Endothelial cell (in vitro differentiated cells): ENCODE results near the gene SRSF7. TPM values are rescaled to one million over a fixed set of nuclear protein-coding genes. Genes with fewer than 3 reads are reported as not detected.
A peak's percentile ranks its signal among the peaks of the same experiment; 100 is the strongest.
"Not testable (repeated sequence)": the region's sequence is repeated elsewhere in the genome, so short reads cannot be mapped to it uniquely, and the experiment has no call there.

Source experiments
- DNase-seq: peaks from one replicate; pipeline ENCODE4 v3.0.0; 2021; ENCODE audit warnings: low spot score
- H3K27ac Mint-ChIP-seq: one replicate; pipeline ENCODE4 v1.8.0; 2021; ENCODE audit warnings: mixed read lengths, inconsistent platforms; ENCODE audit not compliant: unreplicated experiment
- H3K27me3 Mint-ChIP-seq: one replicate; pipeline ENCODE4 v1.8.0; 2021; ENCODE audit warnings: mild to moderate bottlenecking, moderate library complexity, mixed read lengths, inconsistent platforms; ENCODE audit not compliant: unreplicated experiment
- H3K36me3 Mint-ChIP-seq: one replicate; pipeline ENCODE4 v1.8.0; 2021; ENCODE audit warnings: mild to moderate bottlenecking, low read depth, mixed read lengths, inconsistent platforms; ENCODE audit not compliant: unreplicated experiment
- H3K4me1 Mint-ChIP-seq: one replicate; pipeline ENCODE4 v1.8.0; 2021; ENCODE audit warnings: mild to moderate bottlenecking, mixed read lengths, inconsistent platforms; ENCODE audit not compliant: unreplicated experiment
- H3K4me3 Mint-ChIP-seq: one replicate; pipeline ENCODE4 v1.8.0; 2021; ENCODE audit warnings: mild to moderate bottlenecking, mixed read lengths, inconsistent platforms; ENCODE audit not compliant: unreplicated experiment
- H3K9me3 Mint-ChIP-seq: one replicate; pipeline ENCODE4 v1.8.0; 2021; ENCODE audit warnings: mixed read lengths, inconsistent platforms; ENCODE audit not compliant: unreplicated experiment
- total RNA-seq: library from RNA; stranded (reverse); fragmentation: NEBNext Ultra II Directional; extraction: Animal tissue kit (Norgen Biotek cat#: 25700); gene quantifications from one replicate; pipeline ENCODE4 v1.2.1, GENCODE V29; 2021; ENCODE audit not compliant: unreplicated experiment
- TF ChIP-seq, protein P1 (sequence below): fragments of 200-600 bp; sonication (generic); IDR thresholded peaks from one replicate; pipeline ENCODE4 v1.5.0; 2021; ENCODE audit warnings: antibody characterized with exemption; ENCODE audit not compliant: unreplicated experiment

SRSF7 gene
- total RNA-seq, 1 donor from 2014 or later = 137 TPM

DNA sequence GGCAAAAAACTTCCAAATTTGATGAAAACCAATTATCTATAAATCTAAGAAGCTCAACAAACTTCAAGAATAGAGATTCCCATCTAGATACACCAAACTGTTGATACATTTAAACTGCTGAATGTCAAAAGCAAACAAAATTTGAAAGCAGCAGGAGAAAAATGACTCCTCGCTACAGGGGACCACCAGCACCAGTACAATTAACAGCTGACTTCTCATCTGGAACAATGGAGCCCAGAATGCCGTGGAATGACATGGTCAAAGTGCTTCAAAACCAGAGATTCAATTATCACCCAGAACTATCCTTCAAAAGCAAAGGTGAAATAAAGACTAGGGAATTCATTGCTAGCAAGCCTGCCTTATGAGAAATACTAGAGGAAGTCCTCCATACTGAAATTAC lies 11.6 kb downstream of the SRSF7 start:
- H3K27ac Mint-ChIP-seq = no peak overlapping the region
- DNase-seq = no peak
- H3K36me3 Mint-ChIP-seq = peaks cover 8% of the 10 kb centered on the region
- no peaks in the 10 kb centered on the region for H3K9me3 Mint-ChIP-seq
- peaks cover 16% of the 10 kb centered on the region for H3K4me1 Mint-ChIP-seq
- H3K4me3 Mint-ChIP-seq = no peak overlapping the region
- no peaks in the 10 kb centered on the region for H3K27me3 Mint-ChIP-seq
- TF ChIP-seq, protein P1, sequence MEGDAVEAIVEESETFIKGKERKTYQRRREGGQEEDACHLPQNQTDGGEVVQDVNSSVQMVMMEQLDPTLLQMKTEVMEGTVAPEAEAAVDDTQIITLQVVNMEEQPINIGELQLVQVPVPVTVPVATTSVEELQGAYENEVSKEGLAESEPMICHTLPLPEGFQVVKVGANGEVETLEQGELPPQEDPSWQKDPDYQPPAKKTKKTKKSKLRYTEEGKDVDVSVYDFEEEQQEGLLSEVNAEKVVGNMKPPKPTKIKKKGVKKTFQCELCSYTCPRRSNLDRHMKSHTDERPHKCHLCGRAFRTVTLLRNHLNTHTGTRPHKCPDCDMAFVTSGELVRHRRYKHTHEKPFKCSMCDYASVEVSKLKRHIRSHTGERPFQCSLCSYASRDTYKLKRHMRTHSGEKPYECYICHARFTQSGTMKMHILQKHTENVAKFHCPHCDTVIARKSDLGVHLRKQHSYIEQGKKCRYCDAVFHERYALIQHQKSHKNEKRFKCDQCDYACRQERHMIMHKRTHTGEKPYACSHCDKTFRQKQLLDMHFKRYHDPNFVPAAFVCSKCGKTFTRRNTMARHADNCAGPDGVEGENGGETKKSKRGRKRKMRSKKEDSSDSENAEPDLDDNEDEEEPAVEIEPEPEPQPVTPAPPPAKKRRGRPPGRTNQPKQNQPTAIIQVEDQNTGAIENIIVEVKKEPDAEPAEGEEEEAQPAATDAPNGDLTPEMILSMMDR = no peak

DNA sequence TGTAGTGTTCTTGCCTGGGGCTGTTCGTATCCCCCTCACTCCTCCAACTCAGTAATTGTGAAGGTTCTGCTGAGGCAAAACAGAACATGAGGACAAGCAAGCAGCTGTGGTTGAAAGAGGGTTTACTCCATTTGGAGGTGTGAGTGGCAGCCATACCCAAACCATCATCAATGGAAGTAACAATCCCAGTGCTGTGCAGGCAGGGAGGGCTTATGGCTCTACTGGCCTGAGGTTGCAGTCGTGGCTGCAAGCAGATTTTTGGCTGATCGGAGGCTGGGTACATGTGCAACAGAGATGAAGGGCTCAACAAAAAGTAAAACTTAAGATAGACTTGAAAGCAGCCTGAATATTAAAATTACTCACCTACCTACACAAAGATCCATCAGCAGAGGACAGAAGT lies 13.2 kb downstream of the SRSF7 start:
- Mint-ChIP-seq H3K4me3 (peak overlapping the region; percentile 48), H3K4me1 (peaks cover 16% of the 10 kb centered on the region), H3K27me3 (no peaks in the 10 kb centered on the region), H3K9me3 (no peaks in the 10 kb centered on the region), H3K36me3 (peaks cover 13% of the 10 kb centered on the region), H3K27ac (peak overlapping the region; percentile 48)
- TF ChIP-seq, protein P1 = no peak
- no peak for DNase-seq

DNA sequence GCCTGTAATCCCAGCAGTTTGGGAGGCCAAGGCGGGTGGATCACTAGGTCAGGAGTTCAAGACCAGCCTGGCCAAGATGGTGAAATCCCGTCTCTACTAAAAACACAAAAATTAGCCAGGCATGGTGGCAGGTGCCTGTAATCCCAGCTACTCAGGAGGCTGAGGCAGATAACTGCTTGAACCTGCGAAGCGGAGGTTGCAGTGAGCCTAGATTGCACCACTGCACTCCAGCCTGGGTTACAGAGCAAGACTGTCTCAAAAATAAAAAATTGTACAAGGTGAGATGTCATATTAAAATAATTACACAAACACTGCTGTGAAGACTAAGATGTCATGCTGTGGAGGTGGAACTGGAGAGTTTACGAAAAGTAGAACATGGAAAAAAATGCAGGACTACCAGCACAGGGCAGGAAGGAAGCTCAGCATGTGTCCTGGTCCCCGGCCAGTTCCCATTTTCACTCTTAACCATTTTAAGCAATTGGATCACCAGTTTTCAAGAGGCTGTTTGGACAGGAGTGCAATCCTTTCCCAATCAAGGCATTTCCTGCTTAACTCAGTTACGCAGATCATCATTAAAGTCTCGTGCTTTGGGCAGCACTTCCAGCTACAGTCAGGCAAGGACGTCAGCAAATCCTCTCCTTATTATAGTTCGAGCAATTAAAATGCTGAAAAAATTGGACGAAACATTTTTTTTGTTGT lies 14.0 kb downstream of the SRSF7 start:
- not testable (repeated sequence) for H3K27me3 Mint-ChIP-seq, H3K9me3 Mint-ChIP-seq, DNase-seq
- Mint-ChIP-seq H3K4me3 (peak overlapping the region; percentile 8), H3K36me3 (peaks cover 13% of the 10 kb centered on the region), H3K4me1 (peaks cover 16% of the 10 kb centered on the region), H3K27ac (peak overlapping the region; percentile 13)

DNA sequence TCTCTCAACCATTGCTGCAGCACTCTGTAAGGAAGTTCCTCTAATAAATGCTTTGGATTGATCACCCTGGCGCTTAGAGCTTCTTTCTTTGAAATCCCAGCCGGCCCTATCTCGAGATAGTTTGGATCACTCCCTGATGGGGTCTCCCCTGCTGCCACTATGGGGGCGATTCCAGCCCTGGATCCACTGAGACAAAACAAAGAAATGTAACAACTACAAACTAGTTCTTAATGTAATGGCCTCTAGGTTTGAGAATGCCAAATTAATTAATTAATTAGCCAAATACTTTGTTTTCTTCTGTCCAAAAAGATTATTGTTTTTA lies 15.2 kb downstream of the SRSF7 start:
- TF ChIP-seq, protein P1 = no peak
- Mint-ChIP-seq H3K9me3 (no peaks in the 10 kb centered on the region), H3K27ac (no peak overlapping the region), H3K36me3 (peaks cover 17% of the 10 kb centered on the region), H3K4me1 (peaks cover 16% of the 10 kb centered on the region), H3K4me3 (no peak overlapping the region), H3K27me3 (peaks cover 3% of the 10 kb centered on the region)
- DNase-seq = no peak

DNA sequence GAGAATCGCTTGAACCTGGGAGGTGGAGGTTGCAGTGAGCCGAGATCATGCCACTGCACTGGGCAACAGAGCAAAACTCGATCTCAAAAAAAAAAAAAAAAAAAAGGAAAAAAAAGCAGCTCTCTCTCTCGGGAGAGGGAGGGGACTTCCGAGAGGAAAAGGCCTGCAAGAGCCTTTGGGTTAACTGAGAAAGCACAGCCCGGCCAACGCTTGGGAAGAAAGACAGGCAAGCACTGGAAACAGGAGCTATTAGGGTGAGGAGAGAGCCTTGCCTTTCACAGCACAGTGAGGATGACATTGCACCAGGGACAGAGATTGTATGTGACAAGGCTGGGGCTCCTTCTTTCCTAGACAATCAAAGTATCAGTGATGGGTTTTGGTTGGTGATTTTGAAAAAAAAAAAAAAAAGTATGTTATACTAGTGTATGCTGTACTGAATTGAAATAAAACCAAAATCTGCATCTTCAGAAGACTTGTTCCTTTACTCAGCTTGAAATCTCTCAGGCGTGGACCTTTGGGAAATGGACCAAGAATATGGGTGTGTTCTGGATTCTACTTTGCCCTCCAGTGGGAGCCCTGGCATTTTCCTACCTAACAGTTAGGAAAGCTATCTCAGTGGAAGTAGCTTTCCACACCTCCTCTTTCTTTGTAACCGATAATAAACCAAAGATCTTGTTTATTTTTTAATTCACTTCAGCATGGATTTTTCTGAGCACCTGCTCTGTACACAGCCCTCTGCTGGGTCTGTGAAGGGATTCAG lies 16.7 kb downstream of the SRSF7 start:
- Mint-ChIP-seq H3K27ac (no peak overlapping the region), H3K4me1 (peaks cover 16% of the 10 kb centered on the region), H3K4me3 (no peak overlapping the region), H3K36me3 (peaks cover 17% of the 10 kb centered on the region), H3K9me3 (no peaks in the 10 kb centered on the region), H3K27me3 (peaks cover 7% of the 10 kb centered on the region)
- DNase-seq = no peak
- TF ChIP-seq, protein P1 = no peak
